Activated CD4-positive, alpha-beta T cell treated with anti-CD3 and anti-CD28 coated beads for 48 hours (primary cell): ENCODE measurements around the gene LPCAT1.
"Not testable (repeated sequence)": the region's sequence is repeated elsewhere in the genome, so short reads cannot be mapped to it uniquely, and the experiment has no call there.

Experiments used
- DNase-seq: peaks from one replicate; pipeline ENCODE4 v3.0.0-alpha.2; 2020

Gene LPCAT1

DNA sequence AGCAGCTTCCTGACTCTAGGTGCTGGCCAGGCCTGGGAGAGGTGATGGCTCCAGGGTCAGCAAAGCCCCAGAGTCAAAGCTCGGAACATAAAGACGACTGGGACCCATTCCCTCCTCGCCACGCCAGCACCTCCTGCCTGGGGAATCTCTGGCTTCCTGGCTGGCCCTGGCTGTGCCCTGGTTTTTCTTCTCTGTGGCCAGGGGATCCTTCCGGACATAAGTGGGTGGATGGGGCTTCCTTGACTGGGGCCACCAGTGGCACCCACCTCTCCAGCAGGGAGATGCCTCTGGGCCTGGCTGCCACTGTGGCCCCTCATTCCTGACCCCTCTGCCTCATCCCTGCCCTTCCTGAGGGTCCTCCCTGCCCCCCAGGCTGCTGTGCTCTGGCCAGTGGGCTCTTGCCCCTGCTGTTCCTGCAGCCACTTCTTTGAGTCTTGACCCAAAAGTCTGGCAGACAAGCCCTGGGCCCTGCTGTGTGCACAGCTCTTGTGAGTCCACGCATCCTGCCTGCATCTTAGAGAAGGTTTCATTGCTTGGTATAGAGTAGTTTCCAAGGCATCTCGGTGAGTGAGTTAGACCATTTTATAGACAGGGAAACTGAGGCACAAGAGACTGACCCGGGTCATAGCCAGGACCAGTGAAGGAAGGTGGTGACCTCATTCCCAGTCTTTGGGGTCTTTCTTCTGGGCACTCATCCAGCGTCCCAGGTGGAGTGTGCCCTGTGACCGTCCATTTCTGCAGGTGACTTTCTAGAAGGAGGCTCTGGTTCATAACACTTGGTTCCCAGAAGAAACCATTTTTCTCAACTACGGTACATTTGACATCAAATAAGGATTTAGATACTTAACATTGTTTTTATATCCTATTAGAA, 17.3 kb upstream of the LPCAT1 start:
- DNase-seq, result no peak

DNA sequence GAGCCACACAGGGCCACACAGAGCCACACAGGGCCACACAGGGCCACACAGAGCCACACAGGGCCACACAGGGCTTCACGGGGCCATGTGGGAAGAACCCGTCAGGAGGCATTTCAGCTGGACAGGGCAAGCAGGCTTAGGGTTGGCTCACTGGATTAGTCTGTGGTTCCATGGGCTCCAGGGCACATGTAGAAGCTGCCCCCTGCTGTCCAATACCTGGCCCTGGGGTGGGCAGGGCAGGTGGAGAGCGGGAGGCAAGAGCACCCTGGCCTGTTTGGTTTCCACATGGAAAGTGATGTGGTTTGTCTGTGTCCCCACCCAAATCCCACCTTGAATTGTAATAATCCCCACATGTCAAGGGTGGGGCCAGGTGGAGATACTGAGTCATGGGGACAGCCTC, 16.4 kb upstream of the LPCAT1 start:
- DNase-seq, result no peak

DNA sequence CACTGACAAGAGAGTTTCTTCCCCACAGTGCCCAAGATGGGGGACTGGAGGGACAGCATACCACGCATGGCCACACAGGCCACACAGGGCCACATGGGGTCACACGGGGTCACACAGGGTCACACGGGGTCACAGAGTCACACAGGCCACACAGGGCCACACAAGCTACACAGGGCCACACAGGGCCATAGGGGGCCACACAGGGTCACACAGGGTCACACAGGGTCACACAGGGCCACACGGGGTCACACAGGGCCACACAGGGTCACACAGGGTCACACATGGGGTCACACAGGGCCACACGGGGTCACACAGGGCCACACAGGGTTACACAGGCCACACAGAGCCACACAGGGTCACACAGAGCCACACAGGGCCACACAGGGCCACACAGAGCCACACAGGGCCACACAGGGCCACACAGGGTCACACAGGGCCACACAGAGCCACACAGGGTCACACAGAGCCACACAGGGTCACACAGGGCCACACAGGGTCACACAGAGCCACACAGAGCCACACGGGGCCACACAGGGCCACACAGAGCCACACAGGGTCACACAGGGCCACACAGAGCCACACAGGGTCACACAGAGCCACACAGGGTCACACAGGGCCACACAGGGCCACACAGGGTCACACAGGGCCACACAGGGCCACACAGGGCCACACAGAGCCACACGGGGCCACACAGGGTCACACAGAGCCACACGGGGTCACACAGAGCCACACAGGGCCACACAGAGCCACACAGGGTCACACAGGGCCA, 15.8 kb upstream of the LPCAT1 start:
- DNase-seq, result not testable (repeated sequence)

DNA sequence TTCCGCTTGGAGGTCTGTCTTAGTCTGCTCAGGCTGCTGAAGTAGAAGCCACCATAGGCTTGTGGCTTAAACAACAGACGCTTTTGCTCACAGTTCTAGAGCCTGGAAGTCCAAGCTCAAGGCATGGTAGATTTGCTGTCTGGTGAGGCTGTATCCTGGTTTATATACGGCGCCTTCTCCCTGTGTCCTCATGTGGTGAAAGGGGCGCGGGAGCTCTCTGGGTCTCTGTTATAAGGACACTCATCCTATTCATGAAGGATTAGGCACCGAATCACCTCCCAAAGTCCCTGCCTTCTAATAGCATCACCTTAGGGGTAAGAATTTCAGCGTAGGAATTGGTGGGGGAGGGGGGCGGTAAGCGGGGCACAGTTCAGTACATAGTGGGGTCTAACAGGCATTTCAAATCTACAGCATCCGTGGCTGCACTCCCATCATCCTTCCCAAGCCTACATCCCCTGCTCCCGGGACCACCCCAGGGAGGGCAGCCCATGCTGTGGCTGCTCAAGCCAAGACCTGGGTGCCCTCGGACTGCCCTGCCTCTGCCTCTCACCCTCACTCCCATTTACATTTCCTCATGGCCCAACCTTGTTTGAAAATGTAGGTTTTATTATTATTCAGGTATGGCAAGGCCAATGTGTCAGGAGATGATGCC, 15.1 kb upstream of the LPCAT1 start:
- DNase-seq, result no peak

DNA sequence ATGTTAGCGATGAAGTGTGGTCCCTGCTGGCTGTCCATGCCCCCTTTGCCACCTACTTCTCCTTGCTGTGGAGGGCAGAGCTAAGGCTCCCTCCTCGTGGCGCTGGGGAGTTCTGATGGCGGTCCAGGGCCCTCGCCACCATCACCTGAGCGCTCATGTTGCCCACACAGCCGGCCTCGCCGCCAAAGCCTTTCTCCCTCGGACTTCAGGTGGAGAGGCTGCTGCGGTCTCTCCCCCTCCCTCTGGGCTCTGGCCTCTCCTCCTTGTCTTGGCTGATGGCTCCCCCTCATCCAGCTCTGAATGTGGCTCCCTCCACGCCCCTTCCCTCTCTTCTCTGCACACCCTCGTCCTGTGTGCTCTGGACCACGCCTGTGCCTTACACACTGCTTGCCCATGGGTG, 14.5 kb upstream of the LPCAT1 start:
- DNase-seq, result no peak

DNA sequence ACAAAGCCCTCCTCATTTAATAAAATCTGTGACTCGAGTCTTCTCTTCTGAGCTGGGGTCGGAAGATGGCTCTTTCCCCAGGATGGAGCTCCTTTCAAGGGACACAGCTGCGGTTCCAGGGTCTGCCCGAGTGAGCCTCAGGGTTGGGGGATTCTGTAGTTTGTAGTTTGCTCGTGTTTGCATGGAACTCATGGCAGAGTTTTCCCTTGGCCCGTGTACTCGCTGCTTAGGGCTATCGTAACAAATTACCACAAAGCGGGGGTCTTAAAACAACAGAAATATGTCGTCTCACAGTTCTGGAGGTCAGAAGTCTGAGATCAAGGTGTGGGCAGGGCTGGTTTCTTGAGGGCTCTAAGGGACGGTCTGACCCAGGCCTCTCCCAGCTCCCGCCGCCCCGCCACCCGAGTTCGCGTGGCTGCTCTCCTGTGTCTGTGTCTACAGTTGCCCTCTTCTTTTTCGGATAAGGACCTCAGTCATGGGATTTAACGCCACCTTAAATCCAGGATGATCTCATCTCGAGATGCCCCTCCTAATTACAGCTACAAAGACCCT, 13.9 kb upstream of the LPCAT1 start:
- no peak for DNase-seq

DNA sequence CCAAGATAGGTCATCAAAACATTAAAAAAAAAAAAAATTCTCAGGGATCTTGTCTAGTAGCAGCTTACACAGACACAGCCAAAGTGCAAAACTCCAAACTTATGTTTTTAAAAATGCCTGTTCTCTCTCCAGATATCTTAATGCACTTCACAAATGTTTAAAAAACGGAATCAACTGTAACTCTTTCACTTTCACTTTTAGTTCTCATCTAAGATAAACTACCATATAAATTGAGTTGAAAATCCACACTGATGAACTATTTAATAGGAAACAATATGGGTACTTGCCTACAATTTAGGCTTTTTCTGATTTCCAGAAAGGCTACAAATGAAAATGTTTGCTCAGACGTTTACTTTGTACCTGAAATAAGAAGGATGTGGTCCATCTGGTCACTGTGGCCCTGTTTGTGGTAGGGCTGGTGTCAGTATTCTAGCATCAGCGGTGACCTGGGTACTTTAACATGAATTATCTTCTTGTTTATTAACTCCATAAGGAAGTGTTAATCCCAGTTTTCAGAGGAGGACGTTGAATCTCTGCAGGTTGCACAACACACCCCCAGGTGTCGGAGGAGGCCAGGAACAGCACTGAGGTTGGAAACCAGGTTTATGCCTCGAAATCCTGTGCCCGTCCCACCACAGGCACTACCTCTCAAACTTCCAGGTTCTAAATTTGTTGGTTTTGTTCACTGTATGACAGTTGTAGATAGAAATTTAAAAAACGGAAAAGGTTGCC, 13.3 kb upstream of the LPCAT1 start:
- no peak for DNase-seq

DNA sequence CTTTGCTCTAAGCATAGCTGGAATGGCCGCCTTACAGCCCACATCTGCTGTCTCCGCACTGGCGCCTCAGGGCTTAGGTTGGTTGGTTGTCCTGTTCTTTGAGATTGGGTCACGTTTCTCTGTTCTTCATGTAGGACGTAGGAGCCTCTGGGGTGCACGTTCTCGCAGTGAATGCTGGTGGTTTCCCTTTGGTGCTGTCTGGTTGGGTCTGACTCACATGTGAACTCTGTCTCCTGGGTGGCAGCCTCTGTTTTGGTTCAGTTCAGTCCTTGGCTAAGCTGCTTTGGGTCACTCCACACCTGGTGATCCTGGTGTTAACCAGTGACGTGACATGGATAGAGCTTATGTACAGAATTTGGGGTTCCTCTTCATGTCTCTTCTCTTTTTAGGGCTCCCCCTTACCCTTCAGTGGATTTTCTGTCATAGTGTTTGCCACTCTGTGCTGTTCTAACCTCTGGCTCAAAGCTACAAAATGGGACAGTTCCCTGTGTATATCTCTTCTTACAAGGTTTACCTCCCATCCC, 12.6 kb upstream of the LPCAT1 start:
- DNase-seq, result peak; percentile 80

DNA sequence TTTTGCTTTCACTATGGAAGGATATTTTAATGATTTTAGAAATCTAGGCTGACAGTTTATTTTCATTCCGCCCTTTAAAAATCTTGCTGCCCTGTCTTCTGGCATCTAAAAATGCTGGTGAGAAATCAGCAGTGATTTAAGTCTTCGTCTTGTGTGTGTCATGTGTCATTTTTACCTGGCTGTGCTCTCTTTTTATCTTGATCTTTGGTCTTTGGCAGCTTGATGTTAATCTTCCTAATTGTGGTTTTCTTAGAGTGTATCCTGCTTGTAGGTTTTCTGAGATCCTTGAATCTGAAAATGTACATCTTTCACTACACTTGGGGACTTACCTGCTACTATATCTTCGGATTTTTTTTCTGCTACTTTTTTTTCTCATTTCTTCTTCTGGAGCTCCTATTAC, 11.9 kb upstream of the LPCAT1 start:
- DNase-seq, result no peak

DNA sequence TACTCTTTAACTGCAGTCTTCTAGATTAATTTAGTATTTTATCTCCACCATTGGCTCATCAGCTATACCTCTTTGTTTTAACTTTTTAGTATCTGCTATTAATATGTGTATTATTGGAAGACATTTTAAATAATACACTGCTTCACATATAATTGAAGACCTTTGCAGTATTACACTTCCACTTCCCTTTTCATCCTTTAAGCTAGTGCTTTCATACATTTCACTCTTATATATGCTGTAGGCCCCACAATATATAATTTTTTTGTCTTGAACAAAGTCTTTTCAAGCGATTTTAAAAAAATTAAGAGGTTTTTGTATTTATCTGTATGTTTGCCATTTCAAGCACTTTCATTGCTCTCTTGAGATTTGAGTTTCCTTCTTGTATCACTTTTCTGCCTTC, 8.6 kb upstream of the LPCAT1 start:
- no peak for DNase-seq

DNA sequence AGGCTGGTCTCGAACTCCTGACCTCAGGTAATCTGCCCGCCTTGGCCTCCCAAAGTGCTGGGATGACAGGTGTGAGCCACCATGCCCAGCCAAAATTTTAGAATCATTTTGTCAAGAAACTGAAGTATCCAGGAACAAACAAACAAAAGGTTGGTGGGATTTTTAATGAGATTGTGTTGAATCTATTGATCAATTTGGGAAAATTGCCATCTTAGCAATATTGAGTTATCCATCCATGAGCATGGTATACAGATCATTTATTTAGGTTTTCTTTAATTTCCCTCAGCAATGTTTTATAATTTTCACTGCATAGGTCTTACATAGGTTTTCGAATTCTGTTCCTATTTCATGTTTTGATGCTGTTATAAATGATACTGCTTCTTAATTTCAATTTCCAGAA, 5.7 kb upstream of the LPCAT1 start:
- DNase-seq, result no peak

DNA sequence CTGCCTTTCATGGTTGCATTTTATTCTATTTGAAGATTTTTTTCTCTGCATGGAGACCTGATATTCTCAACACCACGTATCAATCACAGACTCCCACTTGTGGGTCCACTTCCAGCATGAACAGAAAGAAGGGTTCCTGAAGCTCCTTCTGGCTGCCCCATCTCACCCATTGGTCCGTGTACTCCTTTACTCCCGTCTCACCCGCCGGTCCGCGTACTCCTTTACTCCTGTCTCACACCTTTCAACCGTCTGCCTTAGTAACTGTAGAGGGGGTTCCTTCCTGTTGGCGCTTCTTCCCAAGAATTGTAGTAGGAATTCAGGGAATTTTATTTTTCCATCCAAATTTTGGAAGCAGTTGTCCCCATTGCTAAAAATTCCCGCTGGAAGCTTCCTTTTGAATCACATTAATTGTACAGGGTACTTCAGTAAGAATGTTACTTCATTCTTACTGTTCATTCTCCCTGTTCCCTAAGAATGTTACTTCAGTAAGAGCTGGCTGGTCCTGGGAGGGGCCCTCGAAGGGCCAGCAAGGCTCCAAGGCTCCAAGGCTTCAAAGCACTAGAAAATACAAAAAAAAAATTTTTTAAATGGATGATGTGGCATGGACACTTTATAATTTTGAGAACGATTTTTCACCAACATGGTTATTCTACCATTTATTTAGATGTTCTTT, 3.9 kb upstream of the LPCAT1 start:
- no peak for DNase-seq

DNA sequence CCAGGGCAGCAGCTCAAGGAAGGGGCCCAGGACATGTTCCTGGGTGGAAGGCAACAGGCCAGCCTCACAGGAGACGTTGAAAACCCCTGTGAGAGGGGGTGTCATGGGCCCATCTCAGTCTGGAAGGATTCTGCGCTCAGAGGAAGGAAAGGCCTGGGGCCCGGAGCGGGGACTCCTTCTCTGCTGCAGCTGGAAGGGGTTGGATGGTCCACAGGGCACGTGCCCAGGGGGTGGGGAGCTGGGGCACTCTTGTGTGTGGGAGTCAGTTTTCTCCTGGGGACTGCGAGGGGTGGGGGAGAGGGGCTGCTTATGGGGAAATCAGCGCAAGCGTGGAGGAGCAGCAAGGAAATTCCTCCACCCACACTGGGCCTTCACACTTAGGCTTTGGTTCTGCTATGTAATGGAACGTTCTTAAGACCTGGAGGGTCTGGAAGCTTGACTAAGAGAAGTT, 2.9 kb upstream of the LPCAT1 start:
- no peak for DNase-seq

DNA sequence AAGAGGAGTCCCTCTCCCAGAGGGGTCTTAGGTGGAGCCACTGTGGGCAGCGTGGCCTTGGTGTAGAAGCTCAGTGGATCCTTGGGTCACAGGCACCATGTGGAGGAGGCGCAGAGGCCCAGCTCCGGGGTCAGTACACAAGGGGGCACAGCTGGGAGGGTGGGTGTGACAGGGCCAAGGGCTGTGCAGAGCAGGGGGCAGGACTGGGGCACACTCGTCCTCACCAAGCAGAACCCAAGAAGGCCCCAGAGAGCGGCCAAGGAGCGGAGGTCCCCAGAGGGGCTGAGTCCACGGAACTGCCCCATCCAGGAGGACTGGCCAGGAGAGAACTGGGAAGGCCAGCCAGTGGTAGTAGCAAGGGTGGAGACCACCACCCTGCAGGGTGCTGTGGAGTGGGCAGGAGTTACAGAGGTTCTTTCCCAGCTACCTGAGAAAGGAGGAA, 2.5 kb upstream of the LPCAT1 start:
- DNase-seq, result no peak

DNA sequence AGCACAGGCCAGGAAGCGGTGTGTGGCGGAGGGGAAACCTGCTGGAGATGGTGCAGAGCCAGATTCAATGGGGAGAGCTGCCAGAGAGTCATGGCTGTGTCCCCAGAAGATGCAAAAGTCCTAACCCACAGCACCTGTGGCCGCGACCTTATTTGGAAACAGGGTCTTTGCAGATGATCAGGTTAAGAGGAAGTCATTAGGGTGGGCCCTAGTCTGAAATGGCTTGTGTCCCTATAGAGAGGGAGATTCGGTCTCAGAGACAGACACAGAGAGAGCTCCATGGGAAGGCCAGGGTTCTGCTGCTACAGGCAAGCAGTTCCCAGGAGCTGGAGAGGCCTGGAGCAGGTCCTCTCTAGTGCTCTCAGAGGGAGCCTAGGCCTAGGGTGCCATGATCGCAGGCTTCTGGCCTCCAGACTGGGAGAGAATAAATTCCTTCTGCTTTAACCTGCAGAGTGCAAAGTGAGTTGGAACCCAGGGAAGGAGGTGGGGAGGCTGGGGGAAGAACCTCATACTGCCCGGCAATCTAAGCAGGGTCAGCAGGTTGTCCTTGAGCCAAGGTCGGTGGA, 1.9 kb upstream of the LPCAT1 start:
- no peak for DNase-seq

DNA sequence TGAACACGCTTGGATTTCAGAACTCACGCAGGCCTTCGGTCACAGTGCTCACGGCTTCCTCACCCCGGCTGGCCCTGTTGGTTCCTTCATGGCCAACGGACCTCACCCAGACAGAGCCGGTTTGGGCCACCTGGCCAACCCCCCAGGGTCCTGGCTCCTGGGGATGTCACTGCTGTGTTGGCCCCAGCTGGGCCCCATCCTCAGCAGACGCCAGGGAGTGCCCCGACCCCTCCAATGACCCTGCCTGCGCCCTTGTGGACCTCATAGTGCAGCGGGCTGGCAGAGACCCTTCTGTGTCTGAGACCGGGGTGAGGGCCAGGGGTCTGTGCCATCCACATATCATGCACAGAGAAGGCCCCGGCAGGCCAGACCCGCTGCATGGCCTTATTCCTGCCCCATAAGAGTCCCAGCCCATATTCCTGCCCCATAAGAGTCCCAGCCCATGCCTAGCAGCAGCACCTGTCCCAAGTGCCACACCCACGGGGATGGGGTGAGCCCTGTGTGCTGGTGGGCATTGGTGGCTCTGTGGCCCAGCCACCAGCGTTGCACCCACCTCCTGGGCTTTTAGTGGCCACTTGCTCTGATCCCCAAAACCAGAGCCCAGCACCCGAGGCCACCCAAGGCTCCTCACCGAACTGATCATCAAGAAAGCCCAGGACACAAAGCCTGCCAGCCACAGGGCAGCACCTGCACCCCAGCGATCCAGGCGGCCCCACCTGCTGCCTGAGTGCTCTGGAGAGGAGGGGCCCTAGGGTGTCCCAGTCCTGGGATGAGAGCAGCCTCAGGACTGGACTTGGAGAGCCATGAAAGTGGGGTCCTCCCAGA, 1.3 kb upstream of the LPCAT1 start:
- DNase-seq, result no peak

DNA sequence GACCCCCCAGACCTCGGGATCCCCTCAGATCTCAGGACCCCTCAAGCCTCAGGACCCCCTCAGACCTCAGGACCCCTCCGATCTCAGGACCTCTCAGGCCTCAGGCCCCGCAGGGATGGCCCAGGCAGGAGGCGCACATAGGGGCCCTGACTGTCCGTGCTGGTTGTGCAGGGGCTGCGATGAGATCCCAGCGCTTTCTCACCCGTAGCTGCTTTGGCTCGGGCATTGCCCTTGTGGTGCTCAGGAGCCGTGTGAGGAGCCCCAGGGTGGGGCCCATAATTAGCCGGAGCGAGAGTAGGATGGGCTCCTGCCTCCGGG, 680 bp upstream of the LPCAT1 start:
- DNase-seq, result no peak

DNA sequence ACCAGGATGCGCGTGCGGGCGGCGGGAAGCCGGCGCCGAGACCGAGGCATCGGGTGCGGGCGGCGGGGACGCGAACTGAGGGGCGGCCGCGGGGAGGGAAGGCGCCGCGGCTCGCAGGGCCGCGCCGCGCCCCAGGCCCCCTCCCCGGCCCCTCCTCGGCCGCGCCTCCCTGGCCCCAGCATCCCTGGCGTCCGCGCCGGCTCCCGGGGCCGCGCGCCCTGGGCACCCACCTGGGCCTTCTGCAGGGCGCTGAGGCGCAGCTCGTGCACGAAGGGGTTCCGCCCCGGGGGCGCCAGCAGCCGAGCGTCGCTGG, 324 bp downstream of the LPCAT1 start:
- DNase-seq, result no peak

DNA sequence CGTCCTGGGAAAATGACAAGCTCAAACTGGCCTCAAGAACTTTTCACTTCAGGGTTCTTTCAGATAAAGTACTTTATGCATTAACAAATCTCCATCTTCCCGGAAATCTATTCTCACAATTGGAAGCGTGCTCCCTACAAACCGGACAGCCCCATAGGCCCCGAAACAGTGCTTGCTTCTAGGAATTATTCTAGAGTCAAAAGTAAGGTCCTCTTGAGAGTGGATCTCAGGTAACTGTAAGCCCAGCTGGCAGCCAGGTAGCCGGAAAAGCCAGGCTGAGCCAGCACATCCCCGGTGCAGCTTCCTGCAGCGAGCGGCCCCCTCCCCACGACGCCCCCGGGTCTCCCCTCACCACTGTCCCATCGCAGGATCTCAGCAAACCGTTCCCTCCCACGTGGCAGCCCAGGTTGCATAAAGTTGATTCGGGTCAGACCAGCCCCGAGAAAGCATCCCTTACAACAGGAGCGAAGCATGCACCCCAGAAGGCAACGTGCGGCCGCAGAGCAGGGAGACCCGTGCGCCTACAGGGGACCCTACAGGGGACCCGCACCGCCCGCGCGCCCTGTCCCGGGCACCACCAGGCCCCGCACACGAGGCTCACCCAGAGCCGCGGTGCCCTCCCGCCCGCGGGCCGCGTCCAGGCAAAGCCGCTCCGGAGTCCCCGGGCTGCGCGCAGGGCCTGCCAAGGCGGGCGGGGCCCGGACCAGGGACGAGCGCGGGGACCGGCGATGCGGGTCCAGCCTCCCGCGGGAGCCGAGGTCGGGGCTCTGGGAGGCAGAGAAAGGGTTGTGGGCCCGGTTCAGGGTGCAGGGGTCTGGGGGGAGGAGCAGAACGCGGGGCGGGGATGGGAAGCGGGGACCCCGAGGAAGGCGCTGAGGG, 920 bp downstream of the LPCAT1 start:
- peak; percentile 32 for DNase-seq
